ENCODE measurements around the gene DGKQ. TPM values are rescaled to one million over a fixed set of nuclear protein-coding genes. Genes with fewer than 3 reads are reported as not detected.

DGKQ gene
- total RNA-seq, 1 experiment from 2014 or later, result 14.2 TPM

- H2AFZ ChIP-seq (ENCODE audit: low read length), result peak within 1 kb of the TSS; percentile 78
- H3K79me2 ChIP-seq (ENCODE audit: low read length), result peaks cover 55% of the 10 kb centered on the region
- POLR2A ChIA-PET (ENCODE audit: unreplicated experiment), result no interaction called here
Measured at GRCh38 chr4:931960-932712, 41.2 kb downstream of the DGKQ start, which contains the start of the genes GAK and TMEM175. TSS of gene GAK (minus strand) at chr4:932316. CDS start at chr4:932187, 129 bp downstream. TSS of gene TMEM175 (plus strand) at chr4:932460. CDS start at chr4:947740, 15,280 bp downstream.

GRCh38 chr4:931194-931959, 42.0 kb downstream of the DGKQ start:
- no peak for TF ChIP-seq EZH2 (IDR thresholded peaks at IDR 0.05; ENCODE audit: low read length, unreplicated experiment)
- TF ChIP-seq CTCF (conservative IDR thresholded peaks at IDR 0.05; ENCODE audit: low read depth, low read length), result no peak
- TF ChIP-seq EZH2phosphoT487 (IDR thresholded peaks at IDR 0.05; ENCODE audit: borderline replicate concordance, low read length), result no peak
- Histone ChIP-seq H3K4me1 (ENCODE audit: insufficient read depth, low read length) (peaks cover 17% of the 10 kb centered on the region), H3K9me2 (replicated peaks; ENCODE audit: low read length) (no peaks in the 10 kb centered on the region), H3K4me2 (ENCODE audit: low read length) (peak overlapping the region; percentile 99), H2AFZ (ENCODE audit: low read length) (peak overlapping the region; percentile 43; the same call in 1 of the 2 replicates), H3F3A (ENCODE audit: low read length, unreplicated experiment) (no peaks in the 10 kb centered on the region), H3K9me3 (ENCODE audit: low read length) (no peaks in the 10 kb centered on the region), H3K4me3 (ENCODE audit: low read length) (peak overlapping the region; percentile 83), H3K36me3 (ENCODE audit: low read depth, low read length) (no peaks in the 10 kb centered on the region), H3K27ac (ENCODE audit: low read length) (peak overlapping the region; percentile 57), H3K79me2 (ENCODE audit: low read length) (peaks cover 57% of the 10 kb centered on the region), H3K27me3 (ENCODE audit: low read length) (no peaks in the 10 kb centered on the region), H3K9ac (ENCODE audit: low read length) (peak overlapping the region; percentile 97), H4K20me1 (ENCODE audit: low read length) (peaks cover 22% of the 10 kb centered on the region)
- no peak for DNase-seq
- ChIA-PET CTCF (no interaction called here), POLR2A (ENCODE audit: unreplicated experiment) (interaction anchor here (0.6 to 0.8 kb wide), 2 partner anchors 157 to 258 kb away, joined by 4 to 5 read pairs; no protein-coding TSS in a partner anchor)
- peak; percentile 13 for ATAC-seq
- intact Hi-C loops (cut with micrococcal nuclease), result no loop called here
- BruUV-seq (replicated peaks), result TSS peak; percentile 54

More at GRCh38 chr4:931960-932712, 41.2 kb downstream of the DGKQ start, which contains the start of the genes GAK and TMEM175:
- intact Hi-C loops (cut with micrococcal nuclease), result no loop called here
- Histone ChIP-seq H3K9ac (ENCODE audit: low read length) (peak within 1 kb of the TSS; percentile 97), H3K27ac (ENCODE audit: low read length) (peak within 1 kb of the TSS; percentile 57), H3K4me3 (ENCODE audit: low read length) (peak within 1 kb of the TSS; percentile 83), H3F3A (ENCODE audit: low read length, unreplicated experiment) (no peaks in the 10 kb centered on the region), H3K4me1 (ENCODE audit: insufficient read depth, low read length) (peaks cover 17% of the 10 kb centered on the region), H3K27me3 (ENCODE audit: low read length) (no peaks in the 10 kb centered on the region), H3K9me2 (replicated peaks; ENCODE audit: low read length) (no peaks in the 10 kb centered on the region), H3K9me3 (ENCODE audit: low read length) (no peaks in the 10 kb centered on the region), H3K36me3 (ENCODE audit: low read depth, low read length) (no peaks in the 10 kb centered on the region), H3K4me2 (ENCODE audit: low read length) (peak within 1 kb of the TSS; percentile 99), H4K20me1 (ENCODE audit: low read length) (peaks cover 22% of the 10 kb centered on the region)
- CTCF ChIA-PET, result interaction anchor here (0.9 kb wide), 1 partner anchor 55 kb away, joined by 5 read pairs; the partner anchor contains the start of gene IDUA
- BruUV-seq (replicated peaks), result no TSS peak
- ATAC-seq (peak; percentile 94), DNase-seq (peak; percentile 95)
- no peak for TF ChIP-seq EZH2 (IDR thresholded peaks at IDR 0.05; ENCODE audit: low read length, unreplicated experiment)
- no peak for TF ChIP-seq EZH2phosphoT487 (IDR thresholded peaks at IDR 0.05; ENCODE audit: borderline replicate concordance, low read length)
- no peak for TF ChIP-seq CTCF (conservative IDR thresholded peaks at IDR 0.05; ENCODE audit: low read depth, low read length)

Data from PC-3 (cell line).